ENCODE results near the gene INVS.
"Not testable (repeated sequence)": the region's sequence is repeated elsewhere in the genome, so short reads cannot be mapped to it uniquely, and the experiment has no call there.

INVS gene

GRCh38 chr9:100309992-100310391, 210.9 kb downstream of the INVS start:
- Mint-ChIP-seq H3K4me3 (no peak overlapping the region), H3K4me1 (no peaks in the 10 kb centered on the region), H3K27me3 (ENCODE audit: low read depth) (no peaks in the 10 kb centered on the region), H3K9me3 (peaks cover 26% of the 10 kb centered on the region), H3K36me3 (ENCODE audit: low read depth) (peaks cover 96% of the 10 kb centered on the region), H3K27ac (no peak overlapping the region)
- no peak for TF ChIP-seq CTCF (IDR thresholded peaks at IDR 0.05; ENCODE audit: unreplicated experiment in 3 of 3)

- H3K4me1 Mint-ChIP-seq: no peaks in the 10 kb centered on the region
- TF ChIP-seq CTCF (IDR thresholded peaks at IDR 0.05; ENCODE audit: unreplicated experiment in 3 of 3): no peak
- no peaks in the 10 kb centered on the region for H3K27me3 Mint-ChIP-seq (ENCODE audit: low read depth)
- no peak overlapping the region for H3K4me3 Mint-ChIP-seq
- H3K9me3 Mint-ChIP-seq: peaks cover 40% of the 10 kb centered on the region
- H3K36me3 Mint-ChIP-seq (ENCODE audit: low read depth): peaks cover 82% of the 10 kb centered on the region
- H3K27ac Mint-ChIP-seq: no peak overlapping the region
These were observed 216.5 kb downstream of the INVS start for GRCh38 chr9:100315561-100315960.

- Mint-ChIP-seq H3K36me3 (ENCODE audit: low read depth) (peaks cover 67% of the 10 kb centered on the region), H3K27ac (no peak overlapping the region), H3K9me3 (peaks cover 25% of the 10 kb centered on the region), H3K27me3 (ENCODE audit: low read depth) (no peaks in the 10 kb centered on the region), H3K4me3 (no peak overlapping the region), H3K4me1 (no peaks in the 10 kb centered on the region)
- TF ChIP-seq CTCF (IDR thresholded peaks at IDR 0.05; ENCODE audit: unreplicated experiment in 3 of 3): no peak
These were observed 218.7 kb downstream of the INVS start for GRCh38 chr9:100317706-100318105.

DNA sequence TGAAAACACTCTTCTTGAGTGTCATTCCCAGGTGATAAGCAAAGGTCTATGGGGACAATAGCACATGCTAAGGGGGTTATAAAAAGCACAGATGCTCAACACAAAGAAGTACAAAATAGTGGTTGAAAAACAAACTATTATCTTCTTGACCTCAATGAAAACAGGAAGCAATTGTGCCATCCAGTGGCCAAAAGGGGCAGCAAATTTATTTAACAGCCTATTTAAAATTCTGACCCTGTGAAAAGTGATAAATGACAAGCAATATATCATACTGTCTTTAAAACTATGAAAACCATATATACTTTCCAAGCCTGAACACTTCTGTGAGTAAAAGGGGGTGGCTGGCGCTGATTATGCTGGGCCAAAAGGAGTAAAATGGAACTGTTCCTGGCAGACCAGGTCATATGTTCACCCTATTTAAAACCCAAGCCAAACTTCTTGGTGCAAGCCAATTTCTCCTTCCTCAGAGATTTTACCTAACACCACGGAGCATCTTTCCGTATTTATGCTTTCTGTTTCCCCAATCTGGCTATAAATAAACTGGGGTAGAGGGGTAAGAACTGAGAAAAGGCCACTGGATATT, 224.0 kb downstream of the INVS start:
- Mint-ChIP-seq H3K27me3 (ENCODE audit: low read depth) (no peaks in the 10 kb centered on the region), H3K4me1 (no peaks in the 10 kb centered on the region), H3K4me3 (no peak overlapping the region), H3K9me3 (no peaks in the 10 kb centered on the region), H3K27ac (no peak overlapping the region), H3K36me3 (ENCODE audit: low read depth) (peaks cover 45% of the 10 kb centered on the region)
- peak; percentile 57 to 67 (median 67) for TF ChIP-seq CTCF (IDR thresholded peaks at IDR 0.05; ENCODE audit: unreplicated experiment in 3 of 3)

GRCh38 chr9:100324594-100325200, 225.7 kb downstream of the INVS start:
- H3K4me1 Mint-ChIP-seq: no peaks in the 10 kb centered on the region

DNA sequence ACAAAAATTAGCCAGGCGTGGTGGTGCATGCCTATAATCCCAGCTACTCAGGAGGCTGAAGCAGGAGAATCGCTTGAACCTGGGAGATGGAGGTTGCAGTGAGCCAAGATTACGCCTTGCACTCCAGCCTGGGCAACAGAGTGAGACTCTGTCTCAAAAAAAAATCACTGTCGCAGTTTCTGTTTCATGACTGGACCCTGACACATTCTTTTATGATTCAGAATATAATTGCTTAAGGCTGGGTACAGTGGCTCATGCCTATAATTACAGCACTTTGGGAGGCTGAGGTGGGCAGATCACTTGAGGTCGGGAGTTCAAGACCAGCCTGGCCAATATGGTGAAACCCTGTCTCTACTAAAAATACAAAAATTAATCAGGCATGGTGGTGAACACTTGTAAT, 239.7 kb downstream of the INVS start:
- not testable (repeated sequence) for H3K27ac Mint-ChIP-seq; H3K4me1 Mint-ChIP-seq; H3K9me3 Mint-ChIP-seq; H3K4me3 Mint-ChIP-seq; H3K27me3 Mint-ChIP-seq (ENCODE audit: low read depth)
- peaks cover 52% of the 10 kb centered on the region for H3K36me3 Mint-ChIP-seq (ENCODE audit: low read depth)

More at GRCh38 chr9:100324594-100325200, 225.7 kb downstream of the INVS start:
- Mint-ChIP-seq H3K36me3 (ENCODE audit: low read depth) (peaks cover 46% of the 10 kb centered on the region), H3K27ac (no peak overlapping the region), H3K27me3 (ENCODE audit: low read depth) (no peaks in the 10 kb centered on the region), H3K9me3 (no peaks in the 10 kb centered on the region), H3K4me3 (no peak overlapping the region)
- TF ChIP-seq CTCF (IDR thresholded peaks at IDR 0.05; ENCODE audit: unreplicated experiment in 3 of 3): peak; percentile 48 to 66 (median 57)
